GM21786 (cell line): ENCODE results near the gene MAPK14.

ENCODE experiments used
- ATAC-seq: cut with Tn5 transposase; IDR thresholded peaks from one replicate; pipeline ENCODE4 v1.9.1; 2021; ENCODE audit not compliant: unreplicated experiment

The MAPK14 gene

GRCh38 chr6:36035225-36035624 is 7.6 kb downstream of the MAPK14 start:
- ATAC-seq, result no peak

GRCh38 chr6:36038120-36038876 is 10.7 kb downstream of the MAPK14 start:
- no peak for ATAC-seq

- ATAC-seq, result no peak
These were observed 11.5 kb downstream of the MAPK14 start for GRCh38 chr6:36039112-36039511.

- no peak for ATAC-seq
These were observed 13.3 kb downstream of the MAPK14 start for GRCh38 chr6:36040958-36041357.

DNA sequence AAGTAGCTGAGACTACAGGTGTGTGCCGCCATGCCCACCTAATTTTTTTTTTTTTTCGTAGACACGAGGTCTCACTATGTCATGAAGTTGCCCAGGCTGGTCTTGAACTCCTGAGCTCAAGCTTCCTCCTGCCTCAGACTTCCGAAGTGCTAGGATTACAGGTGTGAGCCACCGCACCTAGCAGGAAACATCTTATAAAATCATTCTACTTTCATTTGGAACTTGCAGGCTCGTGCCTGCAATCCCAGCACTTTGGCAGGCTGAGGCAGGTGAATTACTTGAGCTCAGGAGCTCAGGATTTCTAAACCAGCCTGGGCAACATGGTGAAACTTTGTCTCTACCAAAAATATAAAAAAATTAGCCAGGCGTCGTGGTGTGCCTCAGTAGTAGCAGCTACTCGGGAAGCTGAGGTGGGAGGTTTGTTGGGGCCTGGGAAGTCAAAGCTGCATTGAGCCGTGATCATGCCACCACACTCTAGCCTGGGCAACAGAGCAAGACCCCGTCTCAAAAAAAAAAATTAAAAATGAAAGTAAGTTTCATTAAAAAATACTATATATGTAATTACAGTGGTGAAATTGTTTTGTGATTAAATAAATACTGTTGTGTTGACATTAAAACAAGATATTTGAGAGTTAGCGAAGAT is 15.1 kb downstream of the MAPK14 start:
- no peak for ATAC-seq

GRCh38 chr6:36049582-36049981 is 22.0 kb downstream of the MAPK14 start:
- ATAC-seq, result no peak

DNA sequence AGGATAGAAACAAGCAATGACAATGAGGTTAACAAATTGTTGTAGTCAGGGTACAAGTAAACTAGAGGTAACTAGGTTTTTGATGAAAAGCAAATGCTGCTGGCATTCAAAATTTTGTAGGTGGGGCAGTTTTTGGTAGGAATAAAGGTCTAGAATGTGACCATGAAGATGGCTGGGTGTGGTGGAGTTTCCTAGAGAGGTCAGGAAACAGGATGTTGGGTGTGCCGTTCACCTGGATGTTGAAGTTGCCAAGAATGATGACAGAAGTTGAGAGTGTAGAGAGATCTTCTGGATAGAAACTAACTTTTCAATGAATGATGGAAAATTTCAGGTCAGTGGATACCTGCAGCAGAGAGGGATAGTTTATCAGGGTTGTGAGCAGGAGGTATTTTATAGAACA is 22.7 kb downstream of the MAPK14 start:
- ATAC-seq, result no peak

DNA sequence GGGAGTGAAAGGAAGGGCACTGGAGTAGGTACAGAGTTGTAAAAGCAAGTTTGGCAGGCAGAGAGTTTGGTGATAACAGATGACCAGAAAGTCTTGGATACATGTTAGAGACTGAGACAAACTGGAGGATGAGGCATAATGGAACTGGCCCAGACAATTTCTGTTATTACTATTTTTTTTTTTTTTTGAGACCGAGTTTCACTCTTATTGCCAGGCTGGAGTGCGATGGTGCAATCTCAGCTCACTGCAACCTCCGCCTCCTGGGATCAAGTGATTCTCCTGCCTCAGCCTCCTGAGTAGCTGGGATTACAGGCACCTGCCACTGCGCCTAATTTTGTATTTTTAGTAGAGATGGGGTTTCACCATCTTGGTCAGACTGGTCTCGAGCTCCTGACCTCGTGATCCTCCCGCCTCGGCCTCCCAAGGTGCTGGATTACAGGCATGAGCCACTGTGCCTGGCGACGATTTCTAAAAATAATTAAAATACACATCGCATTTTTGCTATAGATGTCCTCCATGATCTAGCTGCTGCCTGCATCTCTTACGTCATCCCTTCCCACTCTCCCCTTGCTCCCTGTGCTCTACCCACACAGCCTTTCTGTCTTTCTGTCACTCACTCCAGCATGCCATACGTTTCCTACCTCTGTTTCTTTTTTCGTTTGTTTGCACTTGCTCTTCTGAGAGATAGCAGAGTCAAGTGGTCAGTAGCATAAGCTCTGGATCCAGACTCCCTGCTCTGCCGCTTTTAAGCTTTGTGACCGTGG is 23.5 kb downstream of the MAPK14 start:
- ATAC-seq, result no peak

DNA sequence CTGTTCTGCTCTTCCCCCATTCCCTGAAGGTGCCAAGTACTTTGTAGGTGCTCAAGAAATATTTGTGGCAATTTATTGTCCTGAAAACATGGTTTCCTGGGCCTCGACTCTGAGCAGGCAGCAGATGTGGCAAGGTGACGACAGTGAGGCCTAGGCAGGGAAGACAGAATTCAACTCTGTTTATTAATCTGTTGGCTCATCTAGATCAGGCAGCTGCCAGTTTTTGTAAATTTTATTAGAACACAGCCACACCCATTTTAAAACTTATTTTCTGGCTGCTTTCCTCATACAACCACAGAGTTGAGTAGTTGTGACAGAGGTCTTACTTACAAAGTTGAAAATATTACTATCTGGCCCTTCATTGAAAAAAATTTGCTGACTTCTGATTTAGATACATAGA is 24.5 kb downstream of the MAPK14 start:
- no peak for ATAC-seq

- no peak for ATAC-seq
These were observed 26.3 kb downstream of the MAPK14 start for GRCh38 chr6:36053878-36054277.

DNA sequence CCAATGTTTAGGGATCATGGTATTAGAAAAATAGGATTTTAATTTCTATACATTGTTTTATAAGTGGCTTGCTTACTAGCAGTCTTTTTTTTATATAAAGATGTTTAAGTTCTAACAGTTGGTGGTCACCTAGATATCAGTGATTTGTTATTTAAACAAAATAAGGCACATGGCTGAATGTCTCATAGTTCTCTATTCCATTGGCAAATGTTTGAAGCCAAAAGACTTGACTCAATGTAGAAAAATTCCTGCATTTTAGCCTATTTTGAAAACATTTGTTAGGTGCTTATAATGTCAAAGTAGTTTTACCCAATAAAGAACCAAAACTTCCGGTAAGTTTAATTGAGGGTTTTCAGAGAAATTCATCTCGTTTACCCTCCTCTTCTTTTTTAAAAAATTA is 26.8 kb downstream of the MAPK14 start:
- no peak for ATAC-seq

DNA sequence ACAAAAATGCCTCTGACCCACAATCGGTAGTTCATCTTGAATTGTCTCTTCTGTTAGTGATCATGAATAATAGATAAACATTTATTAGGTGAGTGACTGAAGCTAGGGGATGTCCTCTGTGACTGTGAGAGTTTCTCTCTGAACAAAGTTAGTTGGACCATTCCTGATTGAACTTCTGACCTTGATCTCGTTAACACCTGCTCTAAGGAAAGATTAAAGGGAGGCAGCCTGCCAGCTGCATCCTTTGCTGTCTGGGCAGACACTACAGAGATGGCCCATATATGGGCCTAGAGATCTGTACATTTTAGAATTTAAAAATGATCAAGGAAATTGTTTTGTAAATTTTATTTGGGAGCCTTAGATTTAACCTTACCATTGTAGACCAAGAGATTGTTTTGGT is 27.3 kb downstream of the MAPK14 start:
- no peak for ATAC-seq

GRCh38 chr6:36056178-36056577 is 28.6 kb downstream of the MAPK14 start:
- no peak for ATAC-seq

GRCh38 chr6:36061236-36061635 is 33.6 kb downstream of the MAPK14 start:
- ATAC-seq, result no peak

DNA sequence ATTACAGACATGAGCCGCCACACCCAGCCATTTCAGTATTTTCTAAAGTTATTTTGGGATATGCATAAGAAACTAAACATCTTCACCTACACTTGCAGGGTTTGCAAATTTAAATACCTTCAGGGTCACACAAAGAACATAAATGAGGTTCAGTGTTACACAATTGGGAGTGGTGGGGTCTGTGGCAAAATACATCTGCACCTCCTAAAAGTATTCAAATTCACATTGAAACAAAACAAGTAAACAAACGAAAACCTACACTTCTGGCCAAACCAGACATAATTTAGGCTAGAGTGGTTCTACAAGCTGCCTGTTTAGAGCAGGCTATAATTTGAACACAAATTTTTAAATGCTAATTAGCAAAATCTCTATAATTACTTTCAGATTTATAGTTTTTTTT is 34.6 kb downstream of the MAPK14 start:
- ATAC-seq, result no peak

DNA sequence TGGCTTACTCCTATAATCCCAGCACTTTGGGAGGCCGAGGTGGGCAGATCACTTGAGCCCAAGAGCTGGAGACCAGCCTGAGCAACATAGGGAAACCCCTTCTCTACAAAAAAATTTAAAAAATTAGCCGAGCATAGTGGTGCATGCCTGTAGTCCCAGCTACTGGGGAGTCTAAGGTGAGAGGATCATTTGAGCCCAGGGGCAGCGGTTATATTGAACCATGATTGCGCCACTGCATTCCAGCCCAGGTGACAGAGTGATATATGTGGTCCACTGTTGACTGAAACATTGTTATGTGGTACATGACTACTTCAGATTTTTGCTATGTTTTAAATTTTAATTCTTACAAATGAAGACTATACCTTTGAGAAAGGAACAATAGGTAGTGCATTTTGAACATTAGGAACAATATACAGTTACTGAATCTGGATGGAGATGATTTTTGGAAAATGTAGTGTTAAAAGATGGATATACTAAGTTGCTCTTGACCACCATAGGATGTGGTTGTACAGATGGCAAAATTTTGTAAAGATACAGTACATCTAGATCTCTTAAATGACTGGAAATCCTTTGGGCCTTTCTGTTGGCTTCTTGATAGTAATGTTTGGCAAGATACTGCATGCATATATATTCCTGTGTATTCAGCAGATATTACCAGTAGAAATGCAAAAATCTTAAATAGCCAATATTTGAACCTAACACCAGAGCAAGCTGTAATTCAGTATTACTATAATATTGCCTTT is 35.9 kb downstream of the MAPK14 start:
- no peak for ATAC-seq

DNA sequence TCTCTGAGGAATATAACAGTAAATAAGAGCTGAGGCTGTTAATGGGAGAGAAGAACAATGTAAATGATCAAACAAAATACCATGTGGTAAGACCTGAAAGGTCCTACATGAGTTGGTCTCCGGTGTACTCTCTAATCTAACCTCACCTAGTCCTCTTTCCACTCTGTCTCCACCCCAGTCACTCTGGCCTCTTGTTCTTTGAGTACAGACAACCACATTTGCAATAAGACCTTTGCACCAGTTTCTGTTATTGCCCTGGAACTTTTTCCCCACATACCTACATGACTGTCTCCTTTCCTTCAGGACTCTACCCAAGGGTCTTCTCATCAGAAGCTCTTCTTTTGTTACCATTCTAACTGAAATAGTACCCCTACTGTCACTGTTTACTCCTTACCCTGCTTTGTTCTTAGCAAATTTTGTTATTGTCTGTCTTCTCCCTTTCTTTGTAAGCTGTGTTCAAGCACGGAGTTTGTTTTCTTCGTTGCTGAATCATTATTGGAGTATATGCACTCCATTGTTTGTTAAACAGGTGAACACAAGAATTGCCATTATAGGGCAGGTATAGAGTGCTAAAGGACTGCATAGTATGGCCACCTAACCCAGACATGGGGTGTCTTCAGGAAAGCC is 37.3 kb downstream of the MAPK14 start:
- no peak for ATAC-seq

GRCh38 chr6:36065916-36066315 is 38.3 kb downstream of the MAPK14 start:
- ATAC-seq, result no peak

GRCh38 chr6:36066817-36067216 is 39.2 kb downstream of the MAPK14 start:
- ATAC-seq, result no peak

DNA sequence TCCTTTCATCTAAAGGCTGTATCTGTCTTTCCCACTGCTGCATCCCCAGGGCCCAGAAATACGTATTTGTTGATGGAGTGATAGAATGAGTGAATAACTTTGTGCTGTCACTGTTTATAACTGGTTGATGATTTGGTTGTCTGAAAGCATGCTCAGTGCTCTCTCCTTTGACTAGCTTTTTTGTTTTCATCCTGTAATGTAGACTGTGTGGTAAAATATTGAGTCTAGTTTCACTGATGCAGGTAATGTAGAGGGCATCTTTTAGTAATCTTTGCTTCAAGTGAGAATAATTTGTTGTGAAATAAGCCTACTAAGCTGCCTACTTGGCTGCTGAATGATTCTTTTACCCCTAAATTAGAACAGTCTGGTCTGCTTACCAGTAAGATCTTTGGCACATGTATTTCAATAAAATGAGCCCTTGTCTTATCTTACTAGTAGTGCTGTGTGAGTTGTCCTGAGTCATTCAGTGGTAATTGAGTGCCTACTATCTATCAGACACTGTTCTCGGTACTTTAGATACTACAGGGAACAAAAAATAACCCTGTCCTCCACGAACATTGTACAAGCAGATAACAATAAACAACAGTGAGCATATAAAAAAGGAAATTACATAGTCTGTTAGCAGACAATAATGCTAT is 39.9 kb downstream of the MAPK14 start:
- ATAC-seq, result no peak
